ENCODE data around the gene YRDC.

YRDC gene

DNA sequence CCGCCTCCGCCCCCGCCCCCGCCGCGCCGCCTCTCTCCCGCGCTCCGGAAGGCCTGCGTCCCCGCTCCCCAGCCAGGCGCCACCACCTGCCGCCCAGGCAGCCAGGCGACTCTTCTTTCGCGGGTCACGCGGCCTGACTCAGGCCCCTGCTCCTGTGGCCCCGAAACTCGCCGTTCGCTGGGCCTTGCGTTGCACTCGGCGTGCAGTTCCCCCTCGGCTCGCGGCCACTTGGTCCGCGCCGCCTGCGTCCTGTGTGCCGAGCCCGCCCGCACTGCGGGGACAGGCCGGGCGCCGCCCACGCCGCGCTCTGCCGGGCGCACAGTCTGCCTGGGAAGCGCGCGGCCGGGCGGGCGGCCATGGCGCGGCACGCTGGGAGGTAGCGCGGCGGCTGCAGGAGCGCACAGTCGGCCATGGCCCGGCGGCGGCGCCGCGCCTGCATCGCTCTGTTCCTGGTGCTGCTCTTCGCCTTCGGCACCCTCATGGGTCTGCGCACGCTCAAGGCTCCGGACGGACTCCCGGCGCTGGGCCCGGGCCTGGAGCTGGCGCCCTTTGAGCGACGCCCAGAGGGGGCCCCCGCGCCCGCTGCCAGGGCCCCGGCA is 14.1 kb downstream of the YRDC start, which contains the start of gene MANEAL:
Gene MANEAL (plus strand): TSS at position 75 of the 599 bp plus-strand sequence. CDS start 336 bp downstream, at position 411.
- H2AFZ ChIP-seq (ENCODE audit: low read length) = peak within 1 kb of the TSS; percentile 85
- TF ChIP-seq EZH2phosphoT487 (IDR thresholded peaks at IDR 0.05; ENCODE audit: low read length) (no peak), EZH2 (optimal IDR thresholded peaks at IDR 0.05; ENCODE audit: low read depth, low read length) (no peak)
- TF ChIP-seq, protein P1, sequence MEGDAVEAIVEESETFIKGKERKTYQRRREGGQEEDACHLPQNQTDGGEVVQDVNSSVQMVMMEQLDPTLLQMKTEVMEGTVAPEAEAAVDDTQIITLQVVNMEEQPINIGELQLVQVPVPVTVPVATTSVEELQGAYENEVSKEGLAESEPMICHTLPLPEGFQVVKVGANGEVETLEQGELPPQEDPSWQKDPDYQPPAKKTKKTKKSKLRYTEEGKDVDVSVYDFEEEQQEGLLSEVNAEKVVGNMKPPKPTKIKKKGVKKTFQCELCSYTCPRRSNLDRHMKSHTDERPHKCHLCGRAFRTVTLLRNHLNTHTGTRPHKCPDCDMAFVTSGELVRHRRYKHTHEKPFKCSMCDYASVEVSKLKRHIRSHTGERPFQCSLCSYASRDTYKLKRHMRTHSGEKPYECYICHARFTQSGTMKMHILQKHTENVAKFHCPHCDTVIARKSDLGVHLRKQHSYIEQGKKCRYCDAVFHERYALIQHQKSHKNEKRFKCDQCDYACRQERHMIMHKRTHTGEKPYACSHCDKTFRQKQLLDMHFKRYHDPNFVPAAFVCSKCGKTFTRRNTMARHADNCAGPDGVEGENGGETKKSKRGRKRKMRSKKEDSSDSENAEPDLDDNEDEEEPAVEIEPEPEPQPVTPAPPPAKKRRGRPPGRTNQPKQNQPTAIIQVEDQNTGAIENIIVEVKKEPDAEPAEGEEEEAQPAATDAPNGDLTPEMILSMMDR (IDR thresholded peaks at IDR 0.05; ENCODE audit: low read length) = no peak
- no peaks in the 10 kb centered on the region for H3K36me3 ChIP-seq (replicated peaks; ENCODE audit: insufficient read depth, low read length)
- H3K27ac ChIP-seq (ENCODE audit: low read length) = peak within 1 kb of the TSS; percentile 65; the same call in 1 of the 2 replicates
- DNase-seq = peak; percentile 68
- H3K79me2 ChIP-seq (ENCODE audit: low read length) = peaks cover 27% of the 10 kb centered on the region
- peaks cover 17% of the 10 kb centered on the region for H3F3A ChIP-seq (ENCODE audit: insufficient read depth, low read length)
- H3K4me3 ChIP-seq (ENCODE audit: low read length) = peak within 1 kb of the TSS; percentile 82
- H4K20me1 ChIP-seq (ENCODE audit: insufficient read depth, low read length) = no peaks in the 10 kb centered on the region
- peak within 1 kb of the TSS; percentile 81 for H3K4me2 ChIP-seq (ENCODE audit: low read depth, low read length)
- no peaks in the 10 kb centered on the region for H3K9me2 ChIP-seq (replicated peaks; ENCODE audit: insufficient read depth, low read length)
- no peaks in the 10 kb centered on the region for H3K9me3 ChIP-seq (replicated peaks; ENCODE audit: insufficient read depth, low read length)
- H3K9ac ChIP-seq (ENCODE audit: low read length) = peak within 1 kb of the TSS; percentile 75
- peaks cover 21% of the 10 kb centered on the region for H3K4me1 ChIP-seq (ENCODE audit: low read length)
- no peaks in the 10 kb centered on the region for H3K27me3 ChIP-seq (replicated peaks; ENCODE audit: insufficient read depth, low read length)

DNA sequence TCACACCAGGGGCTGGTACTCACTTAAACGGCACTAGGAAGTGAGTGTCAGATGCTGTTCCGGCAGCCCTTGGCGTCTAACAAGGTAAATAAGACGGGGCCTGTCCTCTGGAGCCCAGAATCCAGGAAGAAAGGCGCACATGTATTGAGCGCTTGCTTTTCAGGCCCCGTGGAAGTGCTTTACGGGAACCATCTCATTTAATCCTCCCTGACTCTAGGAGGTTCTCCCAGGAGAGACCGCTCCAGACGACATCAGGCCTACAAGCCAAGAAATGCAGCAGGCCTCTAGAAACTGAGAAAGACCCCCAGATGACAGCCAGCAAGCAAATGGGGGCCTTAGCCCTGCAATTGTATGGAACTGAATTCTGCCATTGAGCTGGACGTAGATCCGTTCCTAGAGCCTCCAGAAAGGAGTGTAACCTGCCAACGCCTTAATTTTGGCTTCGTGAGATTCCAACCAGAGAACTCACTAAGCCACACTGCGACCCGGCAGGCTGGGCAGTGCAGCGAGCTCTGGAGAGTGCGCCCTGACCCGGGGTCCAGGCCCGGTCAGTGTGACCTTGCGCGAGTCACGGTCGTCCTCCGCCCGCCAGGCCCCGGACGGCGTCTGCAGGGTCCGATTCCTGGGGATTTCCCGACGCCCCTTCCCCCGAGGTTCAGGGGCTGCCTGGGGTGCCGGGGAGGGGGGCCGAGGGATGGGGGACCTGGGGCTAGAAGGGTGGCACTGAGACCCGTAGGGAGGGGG is 14.9 kb downstream of the YRDC start:
- no peaks in the 10 kb centered on the region for H3K9me3 ChIP-seq (replicated peaks; ENCODE audit: insufficient read depth, low read length)
- peak overlapping the region; percentile 51; the same call in 1 of the 2 replicates for H3K9ac ChIP-seq (ENCODE audit: low read length)
- H3K79me2 ChIP-seq (ENCODE audit: low read length) = peaks cover 26% of the 10 kb centered on the region
- H3K4me3 ChIP-seq (ENCODE audit: low read length) = peak overlapping the region; percentile 46; the same call in 1 of the 2 replicates
- peaks cover 21% of the 10 kb centered on the region for H3K4me1 ChIP-seq (ENCODE audit: low read length)
- peak overlapping the region; percentile 66; the same call in 1 of the 2 replicates for H3K4me2 ChIP-seq (ENCODE audit: low read depth, low read length)
- no peak overlapping the region for H3K27ac ChIP-seq (ENCODE audit: low read length)
- no peaks in the 10 kb centered on the region for H3K9me2 ChIP-seq (replicated peaks; ENCODE audit: insufficient read depth, low read length)
- H3K27me3 ChIP-seq (replicated peaks; ENCODE audit: insufficient read depth, low read length) = no peaks in the 10 kb centered on the region
- DNase-seq = no peak
- H2AFZ ChIP-seq (ENCODE audit: low read length) = peak overlapping the region; percentile 85
- TF ChIP-seq EZH2 (optimal IDR thresholded peaks at IDR 0.05; ENCODE audit: low read depth, low read length) (no peak), EZH2phosphoT487 (IDR thresholded peaks at IDR 0.05; ENCODE audit: low read length) (no peak)
- TF ChIP-seq, protein P1 (IDR thresholded peaks at IDR 0.05; ENCODE audit: low read length) = no peak
- peaks cover 17% of the 10 kb centered on the region for H3F3A ChIP-seq (ENCODE audit: insufficient read depth, low read length)
- no peaks in the 10 kb centered on the region for H3K36me3 ChIP-seq (replicated peaks; ENCODE audit: insufficient read depth, low read length)
- no peaks in the 10 kb centered on the region for H4K20me1 ChIP-seq (ENCODE audit: insufficient read depth, low read length)

DNA sequence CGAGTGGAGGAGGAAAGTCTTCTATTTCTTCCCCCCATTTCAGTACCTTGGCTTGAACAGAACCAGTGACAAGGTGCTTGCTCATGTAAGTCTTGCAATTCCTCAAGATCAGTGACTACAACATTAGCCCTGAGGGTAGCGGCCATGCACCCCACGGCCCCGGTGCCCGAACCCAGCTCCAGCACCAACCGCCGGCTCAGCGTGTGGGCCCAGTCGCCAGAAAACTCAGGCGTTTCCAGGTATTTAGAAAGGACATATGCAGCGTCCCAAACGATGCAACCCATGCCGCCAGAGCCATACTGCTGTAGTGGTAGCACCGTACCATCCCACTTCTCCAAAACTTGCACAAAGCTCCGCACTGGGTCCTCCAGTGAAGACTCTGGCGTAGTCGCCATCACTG is 25.5 kb downstream of the YRDC start:
- H3K9me2 ChIP-seq (replicated peaks; ENCODE audit: insufficient read depth, low read length) = no peaks in the 10 kb centered on the region
- H4K20me1 ChIP-seq (ENCODE audit: insufficient read depth, low read length) = no peaks in the 10 kb centered on the region
- H3K27ac ChIP-seq (ENCODE audit: low read length) = no peak overlapping the region
- H3K36me3 ChIP-seq (replicated peaks; ENCODE audit: insufficient read depth, low read length) = no peaks in the 10 kb centered on the region
- no peak overlapping the region for H3K9ac ChIP-seq (ENCODE audit: low read length)
- H2AFZ ChIP-seq (ENCODE audit: low read length) = no peak overlapping the region
- TF ChIP-seq EZH2 (optimal IDR thresholded peaks at IDR 0.05; ENCODE audit: low read depth, low read length) = no peak
- TF ChIP-seq, protein P1 (IDR thresholded peaks at IDR 0.05; ENCODE audit: low read length) = no peak
- TF ChIP-seq EZH2phosphoT487 (IDR thresholded peaks at IDR 0.05; ENCODE audit: low read length) = no peak
- no peaks in the 10 kb centered on the region for H3K4me1 ChIP-seq (ENCODE audit: low read length)
- H3K4me3 ChIP-seq (ENCODE audit: low read length) = no peak overlapping the region
- no peak for DNase-seq
- H3K4me2 ChIP-seq (ENCODE audit: low read depth, low read length) = no peak overlapping the region
- H3K79me2 ChIP-seq (ENCODE audit: low read length) = no peaks in the 10 kb centered on the region
- H3K9me3 ChIP-seq (replicated peaks; ENCODE audit: insufficient read depth, low read length) = no peaks in the 10 kb centered on the region
- H3F3A ChIP-seq (ENCODE audit: insufficient read depth, low read length) = no peaks in the 10 kb centered on the region
- H3K27me3 ChIP-seq (replicated peaks; ENCODE audit: insufficient read depth, low read length) = no peaks in the 10 kb centered on the region
